HL-60 (cell line): ENCODE data around the gene DOCK1.

ENCODE experiments used
- CTCF ChIP-seq: IDR thresholded peaks from one replicate; pipeline ENCODE4 v1.5.1; 2011; ENCODE audit warnings: low read length, control low read depth, inconsistent platforms; ENCODE audit not compliant: insufficient read depth
- GABPA ChIP-seq: IDR thresholded peaks from 2 replicates; pipeline ENCODE4 v1.6.1; 2012; ENCODE audit warnings: low read depth
- POLR2AphosphoS5 ChIP-seq: IDR thresholded peaks from 2 replicates; pipeline ENCODE4 v1.6.1; 2012; ENCODE audit warnings: low read depth
- REST ChIP-seq: IDR thresholded peaks from 2 replicates; pipeline ENCODE4 v1.6.1; 2012; ENCODE audit warnings: low read depth; ENCODE audit not compliant: insufficient replicate concordance
- SPI1 ChIP-seq: IDR thresholded peaks from 2 replicates; pipeline ENCODE4 v1.6.1; 2012; ENCODE audit warnings: low read depth, mild to moderate bottlenecking, borderline replicate concordance

GRCh38 chr10:127354992-127355391 lies 449.8 kb downstream of the DOCK1 start:
- TF ChIP-seq CTCF (no peak), SPI1 (no peak), GABPA (no peak), REST (no peak), POLR2AphosphoS5 (no peak)
